GM18519 (cell line): ENCODE results near the gene CCND1.

ENCODE experiments used
- ATAC-seq: cut with Tn5 transposase; IDR thresholded peaks from one replicate; pipeline ENCODE4 v1.9.1; 2021; ENCODE audit warnings: mild to moderate bottlenecking, moderate library complexity; ENCODE audit not compliant: unreplicated experiment, low FRiP score

The CCND1 gene

GRCh38 chr11:69639831-69640230 is 1.1 kb upstream of the CCND1 start:
- ATAC-seq = no peak

- ATAC-seq = no peak
Observed at GRCh38 chr11:69640260-69640994, 529 bp upstream of the CCND1 start.

- no peak for ATAC-seq
Observed at GRCh38 chr11:69641681-69642548, 959 bp downstream of the CCND1 start.

GRCh38 chr11:69642549-69642912 is 1.6 kb downstream of the CCND1 start:
- ATAC-seq = no peak

DNA sequence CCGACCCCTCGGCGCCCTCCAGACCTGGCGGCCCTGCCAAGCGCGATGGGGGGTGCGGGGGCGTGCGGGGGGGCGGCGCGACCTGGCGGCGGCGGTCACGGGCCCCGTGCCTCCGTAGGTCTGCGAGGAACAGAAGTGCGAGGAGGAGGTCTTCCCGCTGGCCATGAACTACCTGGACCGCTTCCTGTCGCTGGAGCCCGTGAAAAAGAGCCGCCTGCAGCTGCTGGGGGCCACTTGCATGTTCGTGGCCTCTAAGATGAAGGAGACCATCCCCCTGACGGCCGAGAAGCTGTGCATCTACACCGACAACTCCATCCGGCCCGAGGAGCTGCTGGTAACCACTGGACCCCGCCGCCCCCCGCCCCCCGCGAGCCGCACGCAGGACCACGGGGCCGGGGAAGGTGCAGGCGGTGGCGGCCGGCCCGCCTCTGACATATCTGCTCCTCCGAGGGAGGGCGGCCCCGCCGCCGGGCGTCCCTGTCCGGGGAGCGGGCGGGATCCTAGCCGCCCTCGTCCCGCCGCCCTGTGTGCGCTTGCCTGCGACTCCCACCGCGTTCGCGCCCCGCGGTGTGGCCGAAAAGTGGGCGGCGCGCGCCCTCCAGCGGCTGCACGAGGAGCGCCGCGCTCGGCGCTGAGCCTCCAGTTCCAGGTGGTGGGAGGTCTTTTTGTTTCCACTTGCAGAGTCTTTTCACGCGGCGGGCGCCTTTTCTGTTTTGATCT is 2.1 kb downstream of the CCND1 start:
- no peak for ATAC-seq

- ATAC-seq = no peak
Observed at GRCh38 chr11:69643646-69644045, 2.7 kb downstream of the CCND1 start.

DNA sequence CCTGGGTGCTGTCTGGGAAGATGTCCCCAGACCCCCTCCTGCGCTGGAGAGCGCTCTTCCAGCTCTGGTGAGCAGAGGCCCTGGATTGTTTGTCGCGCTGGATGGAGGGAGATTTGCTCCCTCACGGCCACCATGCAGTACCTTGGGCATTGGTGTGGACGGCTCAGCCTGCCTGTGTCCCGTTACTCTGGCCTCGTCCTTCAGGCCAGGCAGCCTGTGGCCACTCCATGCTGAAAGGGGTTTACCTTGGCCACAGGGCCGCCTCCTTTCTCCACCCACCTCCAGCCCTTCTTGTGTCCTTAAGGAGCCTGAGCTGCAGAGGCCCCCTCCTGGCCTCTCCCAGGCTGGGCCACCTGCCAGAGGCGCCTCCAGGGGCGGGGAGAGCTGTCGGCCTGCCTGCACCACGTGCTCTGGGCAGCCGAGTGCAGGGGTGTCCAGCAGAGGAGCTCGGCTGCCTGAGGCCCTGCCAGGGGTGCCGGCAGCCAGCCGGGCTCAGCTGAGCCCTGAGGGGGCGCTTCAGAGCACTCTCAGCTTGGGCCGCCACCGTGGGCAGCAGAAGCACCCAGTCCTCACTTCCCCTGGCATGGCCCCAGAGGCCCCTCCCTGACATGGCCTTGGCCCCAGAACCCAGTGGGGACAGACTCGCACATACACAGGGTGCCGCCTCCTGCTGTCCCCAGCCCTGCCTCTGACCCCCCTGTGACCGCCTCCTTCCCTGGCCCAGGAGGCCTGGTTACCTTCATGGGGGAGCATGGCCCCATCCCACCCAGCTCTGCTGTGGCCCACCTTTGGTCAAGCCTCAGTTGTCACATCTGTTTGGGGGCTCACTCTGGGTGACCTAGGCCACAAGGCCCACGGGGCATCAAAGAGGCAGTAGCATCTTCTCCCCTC is 3.4 kb downstream of the CCND1 start:
- ATAC-seq = no peak

GRCh38 chr11:69644962-69645675 is 4.2 kb downstream of the CCND1 start:
- ATAC-seq = no peak

DNA sequence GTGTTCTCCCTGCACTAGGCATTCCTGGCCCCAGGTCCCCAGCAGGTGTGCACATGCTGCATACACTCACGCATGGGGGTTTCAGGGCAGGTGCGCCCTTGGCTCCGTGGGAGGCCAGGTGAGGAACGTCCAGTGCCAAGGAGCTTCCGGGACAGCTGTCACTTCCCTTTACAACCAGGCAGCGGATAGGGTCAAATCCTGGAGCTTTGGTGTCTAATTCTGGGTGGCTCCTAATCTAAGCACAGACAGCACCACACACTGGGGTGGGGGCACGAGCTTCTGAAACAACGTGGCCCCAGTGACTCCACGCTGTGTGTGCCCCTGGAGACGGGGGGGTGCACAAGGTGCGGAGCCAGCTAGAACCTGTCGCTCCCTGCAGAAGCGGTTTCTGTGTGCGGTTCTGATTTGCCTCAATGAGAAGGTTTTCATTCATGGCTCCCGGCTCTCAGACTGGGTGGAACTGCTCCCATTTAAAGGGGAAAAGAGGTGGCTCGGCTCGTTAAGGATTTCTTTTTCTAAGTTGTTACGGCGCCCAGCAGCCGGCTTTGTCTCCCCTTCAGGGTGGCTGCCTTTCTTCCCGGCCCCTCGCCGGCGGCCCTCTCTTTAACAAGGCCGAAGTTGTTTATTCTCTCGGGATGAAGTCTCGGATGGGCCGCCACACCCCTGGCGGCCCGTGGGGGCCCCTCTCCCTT is 5.0 kb downstream of the CCND1 start:
- ATAC-seq = no peak

DNA sequence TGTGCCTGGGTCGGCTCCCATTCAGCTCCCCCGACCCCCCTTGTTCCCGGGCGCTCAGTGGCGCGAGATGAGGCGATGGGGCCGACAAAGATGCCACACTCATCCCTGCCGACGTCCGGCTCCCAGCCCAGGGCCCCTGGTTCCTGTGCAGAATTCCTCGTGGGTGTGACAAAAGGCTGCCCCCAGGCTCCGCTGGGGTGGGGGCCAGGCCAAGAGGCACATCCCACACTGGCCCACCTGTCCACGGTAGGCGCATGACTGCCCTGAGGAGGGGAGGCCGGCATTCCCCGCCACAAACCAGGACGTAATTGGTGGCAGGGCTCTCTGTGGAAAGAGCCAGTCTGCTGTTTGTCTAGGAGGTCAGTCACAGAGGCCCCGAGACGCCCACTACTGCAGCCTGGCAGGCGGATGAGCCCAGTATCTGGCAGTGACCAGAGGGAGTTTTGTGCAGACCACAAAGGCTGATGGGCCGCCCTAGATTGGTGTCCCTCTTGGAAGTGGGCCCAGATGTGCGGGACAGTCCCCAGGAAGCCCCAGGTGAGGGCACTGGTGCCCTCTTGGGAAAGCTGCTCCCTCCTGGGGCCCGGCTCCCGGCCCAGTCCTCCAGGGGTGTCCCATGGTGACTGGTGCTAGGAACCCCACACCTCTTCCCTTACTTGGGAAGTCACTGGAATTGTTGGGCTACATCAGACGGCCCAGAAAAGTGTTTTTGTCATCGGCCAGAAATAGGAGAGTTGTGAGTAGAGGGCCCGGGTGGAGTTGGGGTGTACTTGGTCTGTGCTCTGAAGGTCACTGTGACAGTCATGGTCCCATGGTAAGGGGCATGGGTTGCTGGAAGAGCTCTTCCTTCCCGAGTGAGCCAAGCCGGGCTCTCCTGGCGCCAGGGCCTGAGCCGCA is 5.8 kb downstream of the CCND1 start:
- no peak for ATAC-seq

DNA sequence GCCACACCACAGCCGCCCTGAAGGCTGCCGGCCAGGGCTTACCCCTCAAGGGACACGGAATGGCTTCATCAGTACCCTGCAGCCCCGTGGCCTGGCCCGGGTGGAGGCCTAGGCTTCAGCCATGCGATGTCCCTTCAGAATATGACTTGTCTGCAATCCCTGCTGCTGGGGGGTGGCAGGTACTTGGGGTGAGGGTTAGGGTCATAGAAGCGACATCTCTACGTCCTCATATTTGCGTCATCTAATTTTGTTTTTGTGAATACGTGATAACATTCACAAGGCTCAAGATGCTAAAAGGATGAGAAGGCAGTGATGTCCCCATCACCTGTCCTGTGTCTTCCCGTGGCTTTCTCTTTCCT is 6.4 kb downstream of the CCND1 start:
- no peak for ATAC-seq

- ATAC-seq = no peak
Observed at GRCh38 chr11:69647761-69648497, 7.0 kb downstream of the CCND1 start.

DNA sequence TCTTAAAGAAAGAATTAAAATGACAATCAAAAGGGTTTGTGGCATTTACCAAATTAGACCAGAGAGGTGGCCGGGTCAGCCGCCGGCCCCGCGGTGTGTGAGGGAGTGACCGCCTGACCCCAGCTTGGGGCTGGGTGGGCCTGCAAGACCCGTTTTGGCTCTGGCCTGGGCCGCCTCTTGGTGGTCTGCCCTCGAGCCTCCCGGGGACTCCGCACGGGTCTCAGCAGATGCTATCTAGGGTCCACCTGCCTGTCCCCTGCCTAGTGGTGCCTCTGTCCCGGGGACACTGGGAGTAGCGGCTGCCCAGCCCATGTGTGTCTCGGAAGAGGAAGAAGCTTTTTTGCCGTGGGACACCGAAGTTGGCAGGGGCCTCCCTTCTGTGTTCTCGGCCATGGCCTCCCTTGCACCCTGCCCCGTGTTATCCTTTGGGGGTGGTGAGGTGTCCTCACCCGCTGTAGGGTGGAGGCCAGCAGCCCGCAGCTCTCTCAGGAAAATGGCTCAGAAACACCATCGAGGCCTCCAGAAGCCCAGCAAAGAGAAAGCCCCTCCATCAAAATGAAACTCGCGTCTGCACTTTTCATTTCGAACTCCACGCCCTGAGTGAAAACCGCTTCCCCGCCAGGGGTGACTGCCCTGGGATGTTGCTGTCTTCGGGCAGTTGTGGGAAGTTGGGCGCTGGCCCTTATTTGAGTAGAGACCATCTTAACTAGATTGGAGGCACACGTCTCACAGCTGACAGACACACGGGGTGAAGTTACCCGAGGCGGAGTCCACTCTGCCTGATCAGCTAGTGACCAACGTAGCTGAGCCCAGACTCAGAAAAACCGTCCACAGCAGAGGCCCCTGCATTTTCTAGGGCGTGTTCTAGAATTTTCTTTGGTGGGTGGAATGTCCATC is 8.0 kb downstream of the CCND1 start:
- ATAC-seq = no peak

- no peak for ATAC-seq
Observed at GRCh38 chr11:69649576-69649900, 8.6 kb downstream of the CCND1 start.

GRCh38 chr11:69650081-69650831 is 9.3 kb downstream of the CCND1 start:
- no peak for ATAC-seq

DNA sequence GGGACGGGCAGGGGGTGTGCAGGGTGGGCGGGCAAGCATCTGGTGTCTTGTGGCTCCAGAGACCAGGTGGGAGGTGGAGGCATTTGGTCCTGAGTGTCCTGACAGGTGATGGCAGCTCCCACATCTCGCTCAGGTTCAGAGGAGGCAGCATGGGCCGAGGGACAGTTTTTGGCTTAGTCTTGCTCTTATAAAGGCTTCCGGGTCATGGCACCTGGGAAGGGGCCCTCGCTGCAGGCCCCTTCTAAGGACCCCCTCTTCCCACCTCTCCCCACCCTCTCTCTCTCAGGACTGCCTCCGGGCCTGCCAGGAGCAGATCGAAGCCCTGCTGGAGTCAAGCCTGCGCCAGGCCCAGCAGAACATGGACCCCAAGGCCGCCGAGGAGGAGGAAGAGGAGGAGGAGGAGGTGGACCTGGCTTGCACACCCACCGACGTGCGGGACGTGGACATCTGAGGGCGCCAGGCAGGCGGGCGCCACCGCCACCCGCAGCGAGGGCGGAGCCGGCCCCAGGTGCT is 9.9 kb downstream of the CCND1 start:
- no peak for ATAC-seq
